ENCODE data around the gene NR1I3.
"Not testable (repeated sequence)": the region's sequence is repeated elsewhere in the genome, so short reads cannot be mapped to it uniquely, and the experiment has no call there.

The NR1I3 gene, protein sequence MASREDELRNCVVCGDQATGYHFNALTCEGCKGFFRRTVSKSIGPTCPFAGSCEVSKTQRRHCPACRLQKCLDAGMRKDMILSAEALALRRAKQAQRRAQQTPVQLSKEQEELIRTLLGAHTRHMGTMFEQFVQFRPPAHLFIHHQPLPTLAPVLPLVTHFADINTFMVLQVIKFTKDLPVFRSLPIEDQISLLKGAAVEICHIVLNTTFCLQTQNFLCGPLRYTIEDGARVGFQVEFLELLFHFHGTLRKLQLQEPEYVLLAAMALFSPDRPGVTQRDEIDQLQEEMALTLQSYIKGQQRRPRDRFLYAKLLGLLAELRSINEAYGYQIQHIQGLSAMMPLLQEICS

GRCh38 chr1:161238039-161238473 lies at the start of gene NR1I3:
TSS of gene NR1I3 (minus strand) at chr1:161238203. CDS start at chr1:161236565, 1,638 bp downstream.
- no peak for DNase-seq

- DNase-seq: no peak
Observed at GRCh38 chr1:161287482-161288054, 49.6 kb upstream of the NR1I3 start.

- DNase-seq: no peak
Observed at GRCh38 chr1:161285521-161285920, 47.5 kb upstream of the NR1I3 start.

- no peak for DNase-seq
Observed at GRCh38 chr1:161285113-161285512, 47.1 kb upstream of the NR1I3 start.

GRCh38 chr1:161282991-161283390 lies 45.0 kb upstream of the NR1I3 start:
- DNase-seq: no peak

GRCh38 chr1:161274874-161275273 lies 36.9 kb upstream of the NR1I3 start:
- no peak for DNase-seq

DNA sequence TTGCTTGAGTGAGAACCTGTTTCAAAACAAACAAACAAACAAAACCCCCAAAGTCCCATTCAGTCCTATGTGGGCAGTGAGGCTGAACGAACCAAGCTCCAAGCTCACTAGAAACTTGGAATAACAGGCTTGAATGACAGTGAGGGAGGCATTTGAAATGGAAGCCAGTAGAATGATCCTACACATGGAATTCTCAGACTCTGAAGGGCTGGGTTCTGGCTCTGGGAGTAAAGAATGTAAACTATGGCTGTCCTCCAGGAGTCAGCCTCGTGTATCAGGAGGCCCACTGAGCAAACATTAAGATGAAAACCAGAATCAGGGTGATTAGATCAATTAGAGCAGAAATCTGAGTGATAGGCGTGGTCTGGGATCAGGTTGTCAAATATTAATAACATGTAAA lies 35.4 kb upstream of the NR1I3 start:
- no peak for DNase-seq

DNA sequence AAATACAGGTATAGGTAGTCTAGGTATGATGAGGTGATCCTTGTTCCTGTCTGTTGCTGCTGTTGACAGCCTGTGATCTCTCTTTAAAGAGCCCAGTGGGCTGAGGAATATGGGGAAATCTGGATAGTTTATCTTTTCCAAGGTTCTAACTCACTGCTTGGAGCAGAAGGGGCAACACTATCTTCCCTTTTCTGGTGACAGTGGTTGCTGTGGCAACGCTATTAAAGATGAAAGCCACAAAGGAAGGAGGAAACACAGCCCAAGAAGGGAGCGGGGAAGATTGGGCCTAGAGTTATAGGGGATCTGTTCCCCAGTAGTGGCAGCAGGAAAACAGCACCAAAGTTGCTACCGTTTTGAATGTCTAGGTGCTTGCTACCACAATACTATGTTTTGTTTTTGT lies 29.3 kb upstream of the NR1I3 start:
- DNase-seq: no peak

DNA sequence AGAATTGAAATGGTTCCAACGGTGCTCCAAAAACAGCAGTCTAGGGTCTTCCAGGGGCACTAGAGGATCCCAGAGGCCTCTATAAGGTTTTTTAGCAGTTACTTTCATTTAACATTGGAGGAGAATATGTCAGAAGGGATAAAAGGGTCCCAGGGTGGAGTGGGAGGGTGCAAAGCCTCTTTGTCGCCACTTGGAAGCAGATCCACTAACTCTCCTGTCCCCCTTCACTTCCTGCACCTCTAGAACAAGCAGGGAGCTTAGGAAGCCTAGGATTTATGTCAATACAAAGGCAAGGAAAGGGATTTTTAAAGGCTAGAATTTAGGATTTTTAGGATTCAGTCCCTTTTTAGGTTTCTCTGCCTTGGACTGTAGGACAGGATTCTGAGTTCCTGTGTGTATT lies 28.8 kb upstream of the NR1I3 start:
- no peak for DNase-seq

DNA sequence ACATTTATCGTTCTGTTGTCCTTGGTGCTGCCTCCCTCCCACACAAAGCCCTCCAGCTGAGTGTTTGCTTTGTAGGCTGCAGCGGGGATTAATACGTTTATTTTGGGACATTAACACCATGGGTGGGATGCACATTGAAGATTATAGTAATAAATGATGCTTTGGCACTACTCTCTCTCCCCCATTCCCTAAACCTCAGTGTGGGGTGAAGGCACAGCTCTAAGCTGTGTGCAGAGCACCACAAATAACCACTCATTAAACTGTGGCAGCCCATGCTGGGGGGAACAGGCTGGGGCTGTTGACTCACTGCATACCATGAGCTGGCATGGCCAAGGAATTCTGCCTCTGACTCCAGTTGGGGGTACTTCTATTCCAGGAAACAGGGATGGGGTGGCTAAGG lies 28.2 kb upstream of the NR1I3 start:
- no peak for DNase-seq

DNA sequence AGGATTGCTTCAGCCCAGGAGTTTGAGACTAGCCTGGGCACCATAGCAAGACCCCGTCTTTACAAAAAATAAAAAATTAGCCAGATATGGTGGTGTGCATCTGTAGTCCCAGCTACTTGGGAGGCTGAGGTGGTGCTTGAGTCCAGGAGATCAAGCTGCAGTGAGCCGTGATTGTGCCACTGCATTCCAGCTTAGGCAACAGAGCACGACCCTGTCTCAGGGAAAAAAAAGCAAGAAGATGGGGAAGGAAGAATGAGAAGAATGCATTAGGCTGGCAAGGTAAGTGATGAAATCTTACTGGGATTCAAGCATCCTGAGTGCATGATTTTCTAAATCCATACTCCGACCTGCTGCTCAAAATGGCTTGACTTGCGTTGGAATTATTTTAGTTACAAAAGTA lies 27.3 kb upstream of the NR1I3 start:
- DNase-seq: no peak

GRCh38 chr1:161261261-161262235 lies 23.5 kb upstream of the NR1I3 start:
- DNase-seq: no peak

DNA sequence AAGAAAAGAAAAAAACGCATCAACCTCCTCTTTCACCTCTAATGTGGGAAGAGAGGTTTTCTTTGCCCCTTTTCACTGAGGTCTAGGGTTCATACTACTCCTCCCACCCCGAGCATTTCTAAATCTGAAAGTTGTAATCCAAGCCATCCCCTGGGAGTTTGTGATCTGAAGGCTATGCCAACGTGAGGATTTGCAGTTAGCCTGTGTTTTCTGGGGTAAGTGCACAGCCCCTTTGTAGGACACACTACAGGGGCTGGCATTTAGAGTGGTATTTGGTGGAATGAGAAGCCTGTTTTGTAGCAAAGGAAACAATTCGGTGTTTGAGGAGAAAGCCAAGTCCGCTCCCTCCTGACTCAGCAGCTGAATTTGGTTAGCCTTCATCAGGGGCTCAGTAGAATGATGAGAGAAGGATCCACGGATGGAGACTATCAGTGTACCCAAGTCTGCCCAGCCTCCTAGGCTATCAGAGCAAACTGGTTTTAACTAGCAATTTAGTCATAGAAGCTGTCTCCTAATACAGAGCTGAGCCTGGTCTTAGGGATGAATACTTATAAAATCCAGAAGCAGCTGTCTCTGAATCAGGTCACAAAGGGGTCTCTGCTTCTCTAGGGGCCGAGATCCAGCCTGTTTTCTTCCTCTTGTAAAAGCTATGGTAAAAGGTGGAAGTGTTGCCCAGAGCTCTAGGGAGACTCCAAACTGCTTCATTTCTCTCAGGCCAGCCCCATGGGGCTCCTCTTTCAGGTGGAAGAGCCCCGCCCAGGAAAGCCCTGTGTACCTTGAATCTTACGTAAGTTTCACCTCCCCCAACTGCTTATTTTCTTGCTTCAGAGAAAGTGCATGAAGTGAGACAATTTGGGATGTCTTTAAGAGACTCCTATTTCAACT lies 22.6 kb upstream of the NR1I3 start:
- DNase-seq: no peak

DNA sequence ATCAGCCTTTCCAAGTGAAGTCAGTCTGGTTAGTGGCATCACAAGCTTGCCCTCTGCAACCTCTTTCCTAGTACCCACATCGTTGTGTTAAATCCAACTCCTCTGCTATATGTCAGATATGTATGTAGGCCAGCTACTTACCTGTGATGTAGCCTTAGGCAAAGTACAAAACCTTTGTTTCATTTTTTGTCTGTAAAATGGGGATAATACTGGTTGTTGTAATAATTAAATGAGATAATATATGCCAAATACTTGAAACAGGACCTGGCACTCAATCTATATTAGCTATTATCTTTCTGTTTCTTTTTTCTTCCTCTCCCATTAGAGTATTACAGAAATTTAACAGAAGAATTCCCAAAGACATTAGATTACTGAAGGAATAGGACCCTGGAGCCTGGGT lies 21.8 kb upstream of the NR1I3 start:
- no peak for DNase-seq

DNA sequence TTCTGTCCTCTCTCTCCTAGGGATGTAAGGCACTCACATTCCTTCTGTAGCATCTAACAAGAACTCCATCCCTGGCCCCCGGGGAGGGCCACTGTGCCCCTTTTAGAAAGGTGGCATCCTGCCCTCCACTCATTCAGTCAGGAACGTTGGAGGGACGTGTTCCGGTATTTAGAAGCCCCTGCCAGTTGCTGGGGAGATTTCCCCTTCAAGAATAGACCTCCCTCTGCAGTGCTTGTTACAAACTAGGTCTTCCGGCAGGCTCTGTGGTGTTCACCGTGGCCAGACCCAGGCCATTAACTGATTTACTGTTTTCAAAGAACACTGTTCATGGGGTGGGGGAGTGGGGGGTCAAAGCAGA lies 21.3 kb upstream of the NR1I3 start:
- DNase-seq: no peak

DNA sequence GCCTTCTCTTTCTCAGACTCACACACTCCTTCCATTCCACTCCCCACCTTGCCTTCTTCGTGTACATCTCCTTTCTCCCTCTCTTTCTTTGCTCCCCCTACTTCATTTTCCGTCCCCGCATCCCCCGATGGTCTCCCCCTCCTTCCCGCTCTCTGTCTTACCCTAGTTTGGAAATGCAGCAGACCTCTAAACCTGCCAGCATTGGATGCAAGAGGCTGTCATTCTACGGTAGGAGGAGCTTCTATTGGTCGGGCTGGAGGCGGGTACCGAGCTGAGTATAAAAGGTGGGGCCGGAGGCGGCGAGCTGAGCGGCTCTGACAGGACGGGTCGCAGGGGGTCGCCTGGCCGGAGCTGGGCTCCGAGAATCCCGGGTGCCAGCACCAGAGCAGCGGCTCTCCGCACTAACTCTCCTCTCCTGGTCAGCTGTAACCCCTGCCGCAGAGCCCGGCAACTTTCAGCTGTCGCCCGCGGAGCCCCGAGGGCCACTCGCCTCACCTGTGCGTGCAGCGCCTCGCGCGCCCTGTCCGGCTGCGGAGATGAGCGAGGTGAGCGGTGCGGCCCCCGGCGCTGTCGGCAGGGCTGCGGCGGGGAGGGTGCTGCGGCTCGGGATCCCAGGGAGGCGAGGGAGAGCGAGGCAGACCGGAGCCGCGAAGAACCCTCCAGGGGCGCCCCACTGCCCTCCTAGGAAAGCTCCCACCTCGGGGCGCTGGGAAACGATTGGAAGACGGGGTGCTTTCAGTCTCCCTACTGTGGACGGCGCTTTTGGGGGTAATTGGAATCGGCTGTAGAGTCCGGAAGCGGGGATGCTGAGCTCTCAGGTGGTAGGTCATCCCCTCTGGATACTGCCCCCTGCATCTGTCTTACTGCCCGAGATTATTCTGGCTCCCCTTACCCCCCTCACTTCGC lies 20.7 kb upstream of the NR1I3 start, which contains the start of gene PCP4L1:
PCP4L1 (plus strand) TSS at position 307 of the 906 bp plus-strand sequence; CDS start at position 537, 230 bp downstream.
- DNase-seq: peak; percentile 12 to 21

- not testable (repeated sequence) for DNase-seq
Observed at GRCh38 chr1:161257109-161257508, 19.1 kb upstream of the NR1I3 start.

GRCh38 chr1:161255955-161256520 lies 18.0 kb upstream of the NR1I3 start:
- DNase-seq: not testable (repeated sequence)

GRCh38 chr1:161255302-161255701 lies 17.3 kb upstream of the NR1I3 start:
- DNase-seq: not testable (repeated sequence)

DNA sequence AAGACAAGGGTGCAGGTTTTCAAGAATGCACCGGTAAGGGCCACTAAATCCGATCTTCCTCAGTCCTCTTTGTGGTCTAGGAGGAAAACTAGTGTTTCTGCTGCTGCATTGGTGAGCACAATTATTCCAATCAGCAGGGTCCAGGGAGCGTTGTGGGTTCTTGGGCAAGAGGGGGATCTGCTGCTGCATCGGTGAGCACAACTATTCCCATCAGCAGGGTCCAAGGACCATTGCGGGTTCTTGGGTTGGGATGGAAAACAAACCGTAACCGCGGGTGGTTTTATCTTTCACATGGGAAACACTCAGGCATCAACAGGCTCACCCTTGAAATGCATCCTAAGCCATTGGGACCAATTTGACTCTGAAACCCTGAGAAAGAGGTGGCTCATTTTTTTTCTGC lies 13.6 kb upstream of the NR1I3 start:
- no peak for DNase-seq

DNA sequence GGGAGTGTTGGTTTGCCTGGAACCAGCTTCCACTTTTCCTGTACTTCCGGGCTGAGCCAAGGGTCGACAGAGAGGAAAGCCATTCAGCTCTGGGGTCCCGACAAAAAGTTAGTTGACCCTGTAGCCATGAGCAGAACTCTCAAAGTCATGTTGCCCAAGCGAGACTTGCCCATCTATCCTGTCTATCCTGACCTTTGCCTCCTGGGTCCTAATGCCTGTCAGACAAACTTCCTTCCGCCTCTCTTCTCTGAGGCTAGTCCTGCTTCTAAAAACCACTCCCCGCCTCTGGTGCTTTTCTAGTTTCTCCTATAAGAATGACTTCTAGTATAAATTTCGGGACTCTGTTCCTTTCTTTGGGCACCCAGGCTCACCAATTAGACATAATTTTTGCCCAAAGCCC lies 12.8 kb upstream of the NR1I3 start:
- no peak for DNase-seq
